ENCODE data around the gene GULP1. TPM values are rescaled to one million over a fixed set of nuclear protein-coding genes. Genes with fewer than 3 reads are reported as not detected.

Gene GULP1
- total RNA-seq, 1 experiment from 2014 or later: 140 TPM

DNA sequence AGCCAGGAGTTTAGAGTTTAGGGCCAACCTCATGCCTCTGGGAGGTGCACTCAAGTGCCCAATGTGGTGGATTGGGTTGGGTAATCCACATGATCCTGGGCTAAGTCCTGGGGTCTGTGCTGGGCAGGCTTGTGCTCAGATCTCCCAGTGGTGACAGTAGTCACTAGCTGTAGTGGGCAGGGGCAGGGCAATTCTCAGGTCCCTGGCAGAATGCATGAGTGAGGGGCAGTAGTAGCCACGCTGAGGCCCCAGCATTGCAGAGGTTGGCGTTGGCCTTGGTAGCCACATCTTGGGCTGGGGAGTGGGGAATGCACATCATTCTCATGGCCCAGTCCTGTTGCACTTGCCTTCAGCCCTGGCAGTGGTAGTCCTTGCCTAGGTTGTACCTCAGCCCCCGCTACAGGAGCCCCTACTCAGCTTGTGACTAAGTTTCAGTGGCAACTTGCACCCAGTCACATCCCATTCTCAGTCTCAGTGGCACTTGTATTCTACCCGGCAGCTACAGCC is 269.9 kb downstream of the GULP1 start:
- H2BK15ac ChIP-seq (ENCODE audit: low read depth, low read length): no peak overlapping the region
- H2AK5ac ChIP-seq (ENCODE audit: insufficient read length, low read length): no peak overlapping the region
- Mint-ChIP-seq H3K4me1 (peaks cover 0 to 9% of the 10 kb centered on the region in 2 experiments; a peak in 2 of 4 replicates), H3K9me3 (peaks cover 0 to 6% of the 10 kb centered on the region in 2 experiments; a peak in 2 of 5 replicates), H3K27me3 (ENCODE audit: low read depth) (no peaks in the 10 kb centered on the region), H3K36me3 (ENCODE audit: insufficient read depth in 1 of 3, low read depth in 3 of 3) (peaks cover 25 to 44% (median 43%) of the 10 kb centered on the region in 3 experiments), H3K27ac (peak overlapping the region in 2 of 3 experiments; percentile 86 to 93; a peak in 3 of 7 replicates), H3K4me3 (no peak overlapping the region)
- no peaks in the 10 kb centered on the region for H3K4me1 ChIP-seq (ENCODE audit: insufficient read depth, low read length)
- no peaks in the 10 kb centered on the region for H3K79me1 ChIP-seq (ENCODE audit: insufficient read depth, low read depth, low read length, poor library complexity, severe bottlenecking)
- DNase-seq: no peak
- H4K20me1 ChIP-seq (ENCODE audit: control insufficient read depth, insufficient read depth, insufficient read length): no peaks in the 10 kb centered on the region
- no peak overlapping the region for H3K56ac ChIP-seq (ENCODE audit: insufficient read length, low read depth, low read length)
- H3K23me2 ChIP-seq (ENCODE audit: insufficient read length, low read depth, low read length, poor library complexity, severe bottlenecking): no peaks in the 10 kb centered on the region
- no peak overlapping the region for H3K14ac ChIP-seq (ENCODE audit: insufficient read depth, low read length)
- H3K4me2 ChIP-seq (ENCODE audit: insufficient read depth, insufficient read length, low read length): no peak overlapping the region
- no peak overlapping the region for H2BK20ac ChIP-seq (ENCODE audit: low read depth, low read length, poor library complexity, severe bottlenecking)
- H4K8ac ChIP-seq (replicated peaks; ENCODE audit: insufficient read length, low read depth, low read length): no peak overlapping the region
- no peak overlapping the region for H3K23ac ChIP-seq (ENCODE audit: insufficient read length, low read depth, low read length)
- no peaks in the 10 kb centered on the region for H3K9me3 ChIP-seq (ENCODE audit: control insufficient read depth, low read depth, low read length)
- no peak overlapping the region for H2BK120ac ChIP-seq (ENCODE audit: low read depth, low read length, poor library complexity, severe bottlenecking)
- no peak overlapping the region for H3K9ac ChIP-seq (ENCODE audit: extremely low read depth, insufficient read length, low read length)
- no peaks in the 10 kb centered on the region for H3K79me2 ChIP-seq (ENCODE audit: insufficient read depth, low read length)
- H2BK5ac ChIP-seq (ENCODE audit: insufficient read length, low read length): no peak overlapping the region
- no peak overlapping the region for H3T11ph ChIP-seq (ENCODE audit: low read length)
- no peaks in the 10 kb centered on the region for H3K27me3 ChIP-seq (ENCODE audit: insufficient read depth, low read length)
- no peak overlapping the region for H4K5ac ChIP-seq (ENCODE audit: insufficient read length, low read depth, low read length)
- WGBS (ENCODE audit: extremely low coverage, insufficient read length, low lambda C conversion rate): no CpG with 5 or more reads among the region's 4 CpGs
- no peak overlapping the region for H3K27ac ChIP-seq (ENCODE audit: insufficient read length, low read depth, low read length)
- H3K4ac ChIP-seq (ENCODE audit: low read depth, low read length): no peak overlapping the region
- TF ChIP-seq, protein P1, sequence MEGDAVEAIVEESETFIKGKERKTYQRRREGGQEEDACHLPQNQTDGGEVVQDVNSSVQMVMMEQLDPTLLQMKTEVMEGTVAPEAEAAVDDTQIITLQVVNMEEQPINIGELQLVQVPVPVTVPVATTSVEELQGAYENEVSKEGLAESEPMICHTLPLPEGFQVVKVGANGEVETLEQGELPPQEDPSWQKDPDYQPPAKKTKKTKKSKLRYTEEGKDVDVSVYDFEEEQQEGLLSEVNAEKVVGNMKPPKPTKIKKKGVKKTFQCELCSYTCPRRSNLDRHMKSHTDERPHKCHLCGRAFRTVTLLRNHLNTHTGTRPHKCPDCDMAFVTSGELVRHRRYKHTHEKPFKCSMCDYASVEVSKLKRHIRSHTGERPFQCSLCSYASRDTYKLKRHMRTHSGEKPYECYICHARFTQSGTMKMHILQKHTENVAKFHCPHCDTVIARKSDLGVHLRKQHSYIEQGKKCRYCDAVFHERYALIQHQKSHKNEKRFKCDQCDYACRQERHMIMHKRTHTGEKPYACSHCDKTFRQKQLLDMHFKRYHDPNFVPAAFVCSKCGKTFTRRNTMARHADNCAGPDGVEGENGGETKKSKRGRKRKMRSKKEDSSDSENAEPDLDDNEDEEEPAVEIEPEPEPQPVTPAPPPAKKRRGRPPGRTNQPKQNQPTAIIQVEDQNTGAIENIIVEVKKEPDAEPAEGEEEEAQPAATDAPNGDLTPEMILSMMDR (conservative IDR thresholded peaks at IDR 0.05): no peak
- no peak overlapping the region for H2AFZ ChIP-seq (ENCODE audit: low read length)
- H3K18ac ChIP-seq (ENCODE audit: insufficient read length, low read depth, low read length): no peak overlapping the region
- no peak overlapping the region for H4K91ac ChIP-seq (ENCODE audit: insufficient read length, low read depth, low read length)
- H2BK12ac ChIP-seq (ENCODE audit: insufficient read length, low read depth, low read length): no peak overlapping the region
